SK-N-SH treated with all-trans-retinoic acid at 6 μM for 48 hours (cell line): ENCODE measurements around the gene VAC14.

Experiments used
- ATAC-seq: fragments of 200-7000 bp; cut with Tn5 transposase; 3 replicates; pipeline ENCODE4 v1.9.1; 2020; ENCODE audit warnings: mild to moderate bottlenecking, moderate library complexity
- ARNTL ChIP-seq: fragments of 450-650 bp; formaldehyde crosslinking; IDR thresholded peaks from 2 replicates; pipeline ENCODE4 v1.5.0; 2020; ENCODE audit warnings: low read depth, mild to moderate bottlenecking, moderate library complexity, borderline replicate concordance
- BACH2 ChIP-seq: fragments of 250-450 bp; sonication (Bioruptor Pico); IDR thresholded peaks from 2 replicates; pipeline ENCODE4 v1.9.0; 2021; ENCODE audit warnings: mild to moderate bottlenecking, borderline replicate concordance
- CREB5 ChIP-seq: fragments of 250-450 bp; sonication (Bioruptor Pico); IDR thresholded peaks from 2 replicates; pipeline ENCODE4 v1.5.1; 2020; ENCODE audit warnings: low read depth, mild to moderate bottlenecking, moderate library complexity
- CSDC2 ChIP-seq: fragments of 250-450 bp; sonication (Bioruptor Pico); IDR thresholded peaks from 2 replicates; pipeline ENCODE4 v1.5.0; 2020; ENCODE audit warnings: mild to moderate bottlenecking, moderate library complexity
- CSRNP3 ChIP-seq: fragments of 250-450 bp; sonication (Bioruptor Pico); IDR thresholded peaks from 2 replicates; pipeline ENCODE4 v1.5.1; 2021; ENCODE audit warnings: mild to moderate bottlenecking, moderate library complexity
- ESRRG ChIP-seq: fragments of 250-450 bp; sonication (Bioruptor Pico); IDR thresholded peaks from 2 replicates; pipeline ENCODE4 v1.6.1; 2021; ENCODE audit warnings: mild to moderate bottlenecking
- GLIS3 ChIP-seq: fragments of 250-450 bp; sonication (Bioruptor Pico); IDR thresholded peaks from 2 replicates; pipeline ENCODE4 v1.5.0; 2020; ENCODE audit warnings: mild to moderate bottlenecking, moderate library complexity
- ISL1 ChIP-seq: fragments of 250-450 bp; sonication (Bioruptor Pico); IDR thresholded peaks from 2 replicates; pipeline ENCODE4 v2.1.2; 2022; ENCODE audit warnings: mild to moderate bottlenecking, moderate library complexity
- OSR1 ChIP-seq: fragments of 250-450 bp; sonication (Bioruptor Pico); IDR thresholded peaks from 2 replicates; pipeline ENCODE4 v1.8.0; 2022; ENCODE audit warnings: moderate library complexity, mild to moderate bottlenecking, inconsistent platforms
- PATZ1 ChIP-seq: fragments of 250-450 bp; sonication (Bioruptor Pico); IDR thresholded peaks from 2 replicates; pipeline ENCODE4 v1.8.0; 2020; ENCODE audit warnings: mild to moderate bottlenecking, moderate library complexity, borderline replicate concordance
- PPARA ChIP-seq: fragments of 250-450 bp; sonication (Bioruptor Pico); IDR thresholded peaks from 2 replicates; pipeline ENCODE4 v1.5.0; 2020; ENCODE audit warnings: mild to moderate bottlenecking, borderline replicate concordance
- RARB ChIP-seq: fragments of 250-450 bp; sonication (Bioruptor Pico); IDR thresholded peaks from 2 replicates; pipeline ENCODE4 v1.8.0; 2021; ENCODE audit warnings: mild to moderate bottlenecking, moderate library complexity
- SNAI2 ChIP-seq: fragments of 250-450 bp; sonication (Bioruptor Pico); IDR thresholded peaks from 2 replicates; pipeline ENCODE4 v1.5.0; 2020; ENCODE audit warnings: mild to moderate bottlenecking, moderate library complexity
- TCF4 ChIP-seq: fragments of 250-450 bp; sonication (Bioruptor Pico); IDR thresholded peaks from 2 replicates; pipeline ENCODE4 v1.8.0; 2021; ENCODE audit warnings: mild to moderate bottlenecking, moderate library complexity, borderline replicate concordance
- TOX ChIP-seq: fragments of 250-450 bp; sonication (Bioruptor Pico); IDR thresholded peaks from 2 replicates; pipeline ENCODE4 v1.8.0; 2021; ENCODE audit warnings: mild to moderate bottlenecking, moderate library complexity, borderline replicate concordance
- ZC3H10 ChIP-seq: fragments of 250-450 bp; sonication (Bioruptor Pico); IDR thresholded peaks from 2 replicates; pipeline ENCODE4 v1.5.1; 2021; ENCODE audit warnings: mild to moderate bottlenecking, moderate library complexity
- ZFP3 ChIP-seq: fragments of 250-450 bp; sonication (Bioruptor Pico); IDR thresholded peaks from 2 replicates; pipeline ENCODE4 v1.5.0; 2020; ENCODE audit warnings: mild to moderate bottlenecking, moderate library complexity
- ZFP30 ChIP-seq: fragments of 450-650 bp; formaldehyde crosslinking; IDR thresholded peaks from 2 replicates; pipeline ENCODE4 v1.5.0; 2022; ENCODE audit warnings: mild to moderate bottlenecking, moderate library complexity
- ZNF565 ChIP-seq: fragments of 450-650 bp; formaldehyde crosslinking; conservative IDR thresholded peaks from 2 replicates; pipeline ENCODE4 v1.5.0; 2020; ENCODE audit warnings: low read depth, mild to moderate bottlenecking, moderate library complexity
- ZNF70 ChIP-seq: fragments of 450-650 bp; formaldehyde crosslinking; IDR thresholded peaks from 2 replicates; pipeline ENCODE4 v1.5.0; 2020; ENCODE audit warnings: mild to moderate bottlenecking, moderate library complexity
- ZNF8 ChIP-seq: fragments of 450-650 bp; formaldehyde crosslinking; IDR thresholded peaks from 2 replicates; pipeline ENCODE4 v1.5.0; 2020; ENCODE audit warnings: mild to moderate bottlenecking, moderate library complexity

VAC14 gene

GRCh38 chr16:70769761-70770160 is 31.2 kb downstream of the VAC14 start (continued):
- TF ChIP-seq PATZ1 (CRISPR knock-in tag): no peak
- TF ChIP-seq, all 23 proteins: peak for 0

- TF ChIP-seq ISL1: no peak
- TF ChIP-seq ZNF565 (CRISPR knock-in tag): no peak
- no peak for TF ChIP-seq SNAI2 (CRISPR knock-in tag)
- no peak for TF ChIP-seq BACH2
- no peak for TF ChIP-seq TOX (CRISPR knock-in tag)
- TF ChIP-seq ZFP30 (CRISPR knock-in tag): no peak
- no peak for TF ChIP-seq CREB5
- ATAC-seq: no peak
Measured at GRCh38 chr16:70769131-70769530, 31.8 kb downstream of the VAC14 start.

GRCh38 chr16:70768203-70768580 is 32.8 kb downstream of the VAC14 start:
- ATAC-seq: no peak
- no peak for TF ChIP-seq CSRNP3 (CRISPR knock-in tag)
- TF ChIP-seq ZFP30 (CRISPR knock-in tag): no peak
- TF ChIP-seq ESRRG (CRISPR knock-in tag): no peak
- no peak for TF ChIP-seq ZNF8 (CRISPR knock-in tag)
- no peak for TF ChIP-seq OSR1 (CRISPR knock-in tag)
- TF ChIP-seq PPARA (CRISPR knock-in tag): no peak

GRCh38 chr16:70767377-70768202 is 33.4 kb downstream of the VAC14 start:
- TF ChIP-seq CSRNP3 (CRISPR knock-in tag): no peak
- no peak for TF ChIP-seq ZC3H10 (CRISPR knock-in tag)
- TF ChIP-seq RARB (CRISPR knock-in tag): no peak
- TF ChIP-seq ZNF565 (CRISPR knock-in tag): no peak
- no peak for TF ChIP-seq ESRRG (CRISPR knock-in tag)
- TF ChIP-seq BACH2: no peak
- no peak for TF ChIP-seq CSDC2 (CRISPR knock-in tag)
- no peak for TF ChIP-seq PATZ1 (CRISPR knock-in tag)
- TF ChIP-seq TOX (CRISPR knock-in tag): no peak
- TF ChIP-seq, all 23 proteins: peak for 0
- peak; percentile 12; the same call in 1 of the 3 replicates for ATAC-seq

GRCh38 chr16:70766658-70767057 is 34.3 kb downstream of the VAC14 start:
- no peak for ATAC-seq
- TF ChIP-seq CSDC2 (CRISPR knock-in tag) (no peak), BACH2 (no peak), ZNF8 (CRISPR knock-in tag) (no peak), ZNF565 (CRISPR knock-in tag) (no peak), ESRRG (CRISPR knock-in tag) (no peak), GLIS3 (CRISPR knock-in tag) (no peak), CREB5 (no peak), ZC3H10 (CRISPR knock-in tag) (no peak), PPARA (CRISPR knock-in tag) (no peak), SNAI2 (CRISPR knock-in tag) (no peak), OSR1 (CRISPR knock-in tag) (no peak), ZFP3 (CRISPR knock-in tag) (no peak), ZFP30 (CRISPR knock-in tag) (no peak), ARNTL (no peak), PATZ1 (CRISPR knock-in tag) (no peak), TCF4 (CRISPR knock-in tag) (no peak), RARB (CRISPR knock-in tag) (no peak), ZNF70 (CRISPR knock-in tag) (no peak)
